Activated CD8-positive, alpha-beta memory T cell treated with anti-CD3 and anti-CD28 coated beads for 1 hour (primary cell): ENCODE results near the gene EXOG.

Experiments used
- DNase-seq, 2 donors: peaks; one replicate each; pipeline ENCODE4 v3.0.0-alpha.2; 2020; ENCODE audit warnings: low read depth in 1 of 2; ENCODE audit errors: extremely low read depth in 1 of 2

The EXOG gene

DNA sequence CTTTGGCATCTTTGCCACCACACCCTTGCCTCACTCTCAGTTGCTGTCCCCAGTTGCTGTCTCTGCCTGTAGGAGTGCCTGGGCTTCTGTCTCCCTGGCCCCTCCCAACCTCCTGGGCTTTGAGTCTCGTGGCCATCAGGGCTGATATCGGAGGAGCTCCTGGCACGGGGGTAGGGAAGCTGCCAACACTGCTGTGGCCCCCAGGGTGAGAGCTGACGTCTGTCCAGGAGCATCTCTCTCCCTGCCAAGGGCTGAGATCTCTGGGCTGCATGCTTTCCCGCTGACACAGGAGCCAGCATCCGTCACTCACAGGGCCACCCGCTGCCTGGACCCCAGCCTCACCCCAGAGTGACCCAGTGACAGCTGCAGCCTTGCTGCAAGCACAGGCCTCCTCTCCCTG, 47.4 kb downstream of the EXOG start:
- DNase-seq: no peak

- DNase-seq: no peak
Measured at GRCh38 chr3:38544926-38545325, 48.8 kb downstream of the EXOG start.

DNA sequence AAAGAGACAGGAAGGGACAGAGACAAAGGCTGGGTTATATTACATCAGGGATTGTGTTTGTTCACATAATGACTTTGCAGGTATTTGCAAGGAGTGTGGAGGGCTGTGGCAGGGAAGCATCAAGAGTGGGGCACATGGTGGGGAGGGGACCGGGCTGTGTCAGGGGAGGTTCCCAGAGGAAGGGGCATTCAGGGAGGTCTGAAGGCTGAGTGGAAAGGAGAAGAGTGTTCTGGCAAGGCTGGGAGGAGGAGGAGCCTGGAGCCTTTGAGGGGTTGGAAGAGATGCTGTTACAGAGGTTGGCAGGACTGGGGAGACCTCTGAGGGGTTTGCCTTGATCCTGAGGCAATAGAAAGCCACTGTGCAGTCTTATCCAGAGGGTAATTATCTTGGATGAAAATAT, 49.4 kb downstream of the EXOG start:
- no peak for DNase-seq

DNA sequence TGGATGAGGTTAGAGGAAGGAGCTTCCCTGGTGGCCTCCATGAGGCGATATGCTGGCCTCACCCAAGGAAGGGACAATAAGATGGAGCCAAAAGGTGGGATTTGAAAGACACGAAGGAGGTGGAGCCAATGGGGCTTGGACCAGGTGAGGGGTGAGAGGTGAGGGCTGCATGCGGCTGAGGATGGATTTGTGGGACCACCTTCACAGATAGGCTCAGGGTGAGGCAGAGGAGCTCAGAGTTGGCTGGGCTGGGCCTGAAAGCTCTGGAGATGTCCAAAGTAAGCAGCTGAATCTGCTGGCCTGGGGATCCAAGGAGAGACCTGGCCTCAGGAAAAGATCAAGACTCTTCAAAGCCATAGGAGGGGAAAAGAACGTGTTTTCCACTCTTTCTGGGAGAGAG, 49.8 kb downstream of the EXOG start:
- no peak for DNase-seq

DNA sequence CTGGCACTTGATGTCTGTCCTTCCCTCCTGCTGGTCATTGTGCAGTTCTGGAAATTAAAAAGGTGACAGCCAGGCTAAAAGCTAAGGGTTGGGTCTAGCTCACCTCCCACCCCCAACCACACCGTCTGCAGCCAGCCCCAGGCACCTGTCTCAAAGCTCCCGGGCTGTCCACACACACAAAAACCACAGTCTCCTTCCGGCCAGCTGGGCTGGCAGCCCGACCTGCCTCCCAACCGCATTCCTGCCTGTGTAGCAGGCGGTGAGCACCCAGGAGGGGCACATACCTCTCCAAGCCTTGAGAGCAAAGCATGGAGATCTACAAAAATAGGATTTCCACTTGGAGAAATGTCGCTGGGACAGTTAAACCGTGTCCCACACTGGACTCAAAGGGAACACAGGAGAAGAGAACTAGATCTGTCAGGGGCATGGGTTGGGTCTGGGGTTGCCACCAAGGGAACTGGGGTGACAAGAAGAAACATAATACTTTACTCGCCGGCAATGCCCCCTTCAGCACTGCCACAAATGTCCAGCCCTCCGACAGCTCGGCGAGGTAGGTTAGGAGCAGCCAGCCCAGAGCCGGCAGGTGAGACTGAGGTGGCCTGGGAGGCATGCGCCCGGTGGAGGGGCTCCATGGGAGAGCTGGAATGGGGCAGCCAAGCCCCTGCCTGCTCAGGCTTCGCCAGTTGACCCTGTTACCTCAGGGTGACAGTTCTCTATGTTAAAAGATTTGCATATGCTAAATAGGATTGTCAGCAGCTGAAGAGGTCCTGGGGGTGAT, 52.2 kb downstream of the EXOG start:
- DNase-seq: no peak

GRCh38 chr3:38549082-38549481, 52.9 kb downstream of the EXOG start:
- DNase-seq: no peak

GRCh38 chr3:38549486-38549885, 53.3 kb downstream of the EXOG start:
- DNase-seq: no peak

GRCh38 chr3:38549957-38550840, 54.1 kb downstream of the EXOG start:
- DNase-seq: no peak

- DNase-seq: no peak
Measured at GRCh38 chr3:38551026-38551832, 55.1 kb downstream of the EXOG start.

DNA sequence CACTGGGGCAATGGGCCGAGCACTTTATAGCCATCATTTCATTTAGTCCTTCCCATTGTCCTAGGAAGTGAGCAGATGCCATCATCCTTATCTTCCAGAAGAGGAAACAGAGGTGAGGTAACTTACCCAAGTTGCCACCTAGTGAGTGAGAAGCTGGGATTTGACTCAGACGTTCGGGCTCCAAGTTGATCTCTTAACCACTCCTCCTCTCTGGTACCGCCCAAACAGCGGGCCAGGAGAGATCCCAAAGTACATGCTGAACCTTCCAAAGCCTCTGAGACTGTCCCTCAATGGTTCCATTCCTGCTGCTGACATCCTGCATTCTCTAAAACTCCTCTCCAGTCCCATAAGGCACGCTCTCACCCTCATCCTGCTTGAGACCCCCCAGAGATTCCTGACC, 56.2 kb downstream of the EXOG start:
- DNase-seq: no peak

- DNase-seq: no peak
Measured at GRCh38 chr3:38553071-38553470, 56.9 kb downstream of the EXOG start.

DNA sequence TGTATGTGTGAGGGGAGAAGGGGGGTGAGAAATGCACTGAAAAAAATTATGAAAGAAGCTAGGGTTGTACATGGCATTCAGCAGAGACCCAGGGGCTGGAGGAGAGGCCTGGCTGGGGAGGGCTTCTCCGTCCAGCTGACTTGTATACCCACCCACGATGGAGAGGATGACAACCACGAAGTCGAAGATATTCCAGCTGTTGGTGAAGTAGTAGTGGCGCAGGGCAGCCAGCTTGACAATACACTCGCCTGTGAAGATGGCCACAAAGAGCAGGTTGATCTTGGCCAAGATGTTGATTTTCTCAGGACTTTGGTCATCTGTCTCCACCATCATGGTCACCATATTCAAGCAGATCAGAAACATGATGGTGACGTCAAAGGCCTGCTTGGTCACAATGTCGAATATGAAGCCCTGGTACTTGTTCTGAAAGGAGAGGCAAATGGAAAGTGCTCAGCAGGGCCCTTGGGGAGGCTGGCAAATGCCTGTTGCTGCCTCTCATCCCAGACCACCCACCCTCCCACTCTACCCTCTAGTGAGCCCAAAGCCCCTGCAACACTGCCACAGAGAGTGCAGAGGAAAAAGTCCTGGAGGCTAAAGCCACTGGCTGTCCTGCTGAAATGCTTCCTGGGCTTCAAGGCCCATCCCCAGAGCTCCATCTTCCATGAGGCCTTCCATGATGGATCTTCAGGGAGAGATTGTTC, 58.1 kb downstream of the EXOG start:
- no peak for DNase-seq

DNA sequence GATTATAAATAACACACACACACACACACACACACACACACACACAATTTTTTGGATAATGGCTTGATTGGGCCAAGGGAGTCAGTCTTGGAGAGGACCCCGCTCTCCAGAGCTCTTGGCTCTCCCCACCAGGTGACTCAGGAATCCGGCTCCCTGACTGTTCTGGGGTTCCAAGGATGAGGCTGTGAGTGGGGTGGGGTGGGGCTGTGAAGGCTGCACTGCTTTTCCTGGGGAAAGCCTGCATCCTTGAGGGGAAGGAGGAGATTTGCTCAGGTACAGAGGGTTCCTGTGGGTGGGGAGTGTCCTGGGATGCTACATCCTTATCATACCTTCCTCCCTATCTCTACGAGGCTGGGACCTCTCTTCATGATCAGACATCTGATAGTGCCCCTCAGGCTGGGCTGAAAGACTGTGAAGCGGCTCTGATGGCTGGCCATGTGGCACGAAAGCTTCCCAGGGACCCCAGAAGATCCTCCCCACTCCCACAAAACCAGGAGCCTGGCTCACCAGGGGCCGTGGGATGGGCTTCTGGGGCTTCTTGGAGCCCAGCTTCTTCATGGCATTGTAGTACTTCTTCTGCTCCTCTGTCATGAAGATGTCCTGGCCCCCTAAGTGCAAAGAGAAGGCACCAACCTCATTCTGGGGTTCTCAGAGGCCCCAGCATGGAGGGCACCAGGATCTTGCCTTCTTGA, 59.2 kb downstream of the EXOG start:
- no peak for DNase-seq

DNA sequence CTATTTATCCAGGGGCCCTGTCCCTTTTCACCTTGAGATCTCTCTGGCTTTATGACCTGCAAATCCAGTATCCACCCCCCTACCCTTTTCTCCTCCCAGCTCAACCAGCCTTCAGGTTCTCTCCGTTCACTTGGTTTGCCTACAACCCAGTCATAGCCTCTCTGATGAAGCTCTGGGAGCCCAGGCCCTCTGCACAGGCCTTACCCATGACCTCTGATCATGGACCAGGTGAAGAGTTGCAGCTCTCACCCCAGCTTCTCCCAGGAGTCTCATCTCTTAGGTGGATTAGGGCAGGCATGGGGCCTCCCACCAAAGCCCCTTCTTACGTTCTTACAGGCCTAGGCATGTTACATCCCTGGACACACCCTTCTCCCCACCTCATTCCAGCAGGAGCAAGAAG, 59.8 kb downstream of the EXOG start:
- DNase-seq: no peak

- DNase-seq: no peak
Measured at GRCh38 chr3:38556640-38557358, 60.7 kb downstream of the EXOG start.

DNA sequence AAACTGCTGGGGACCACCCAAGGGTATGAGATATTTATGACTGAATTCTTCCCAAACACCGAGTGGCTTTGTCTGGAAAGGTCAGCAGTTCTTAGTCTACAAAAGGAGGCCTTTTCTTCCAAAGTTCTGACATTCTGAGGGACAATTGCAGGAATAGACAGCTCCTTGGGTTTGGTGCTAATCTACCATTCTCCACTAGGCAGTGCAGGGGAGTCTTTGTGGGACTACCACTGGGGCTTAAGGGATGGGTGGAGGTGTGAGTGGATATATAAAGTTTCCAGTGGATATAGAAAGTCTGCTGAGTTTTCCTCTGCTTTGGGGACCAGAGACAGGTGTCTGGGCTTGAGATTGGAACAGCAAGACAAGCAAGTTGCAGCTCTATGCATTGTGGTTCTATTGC, 62.7 kb downstream of the EXOG start:
- DNase-seq: no peak

- DNase-seq: no peak
Measured at GRCh38 chr3:38560284-38560683, 64.1 kb downstream of the EXOG start.

DNA sequence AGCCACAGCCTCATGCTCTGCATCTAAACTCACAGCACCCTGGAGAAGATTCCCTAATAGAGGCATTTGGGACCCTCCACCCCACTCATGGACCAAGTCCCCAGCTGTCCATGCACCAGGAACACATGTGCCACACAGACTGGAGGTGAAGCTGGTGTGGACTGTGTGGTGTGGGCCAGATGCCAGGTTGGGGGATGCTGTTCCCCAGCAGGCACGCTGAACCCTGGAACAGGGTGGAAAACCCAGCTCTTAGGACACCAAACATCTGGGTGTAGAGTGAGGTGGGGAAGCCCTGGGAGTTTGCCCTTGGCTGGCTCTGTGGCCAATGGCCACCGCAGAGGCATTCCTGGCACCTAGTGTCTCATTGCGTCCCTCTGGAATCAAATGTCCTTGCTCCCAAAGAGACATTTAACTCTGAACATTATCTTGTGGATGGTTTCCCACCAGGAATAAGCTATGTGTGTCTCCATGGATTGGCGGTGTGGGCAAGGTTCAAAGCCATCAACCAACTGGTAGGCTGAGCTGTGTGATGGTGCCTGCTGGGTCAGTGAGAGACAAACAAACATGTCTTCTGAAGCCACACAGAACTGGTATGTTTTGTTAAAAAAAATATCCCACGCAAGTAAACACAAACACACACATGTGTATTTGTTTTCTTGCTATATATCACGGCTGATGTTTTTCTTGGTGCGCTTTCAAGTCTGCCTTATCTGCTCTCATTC, 65.0 kb downstream of the EXOG start:
- no peak for DNase-seq
